ENCODE results near the gene NHLH1. TPM values are rescaled to one million over a fixed set of nuclear protein-coding genes. Genes with fewer than 3 reads are reported as not detected.

The NHLH1 gene
- total and polyA plus RNA-seq, 4 donors: 0.13 to 0.24 TPM; not detected in 2

- ATAC-seq (ENCODE audit: low FRiP score) (no peak), DNase-seq (no peak)
- intact Hi-C loops (cut with DNase I): no loop called here
- Histone ChIP-seq H3K27me3 (ENCODE audit: control insufficient read depth in 1 of 2, insufficient read depth in 2 of 2, low read length in 1 of 2) (no peaks in the 10 kb centered on the region), H3K27ac (ENCODE audit: low read depth in 1 of 2, low read length in 2 of 2) (no peak overlapping the region), H3K36me3 (ENCODE audit: control insufficient read depth in 1 of 2, insufficient read depth in 2 of 2, low read length in 1 of 2) (no peaks in the 10 kb centered on the region), H3K4me1 (ENCODE audit: control insufficient read depth in 1 of 2, insufficient read depth in 2 of 2, low read length in 2 of 2) (peaks cover 0 to 3% of the 10 kb centered on the region in 2 donors), H3K9me3 (ENCODE audit: control insufficient read depth, low read length) (no peaks in the 10 kb centered on the region), H3K4me3 (ENCODE audit: low read length in 2 of 2) (no peak overlapping the region)
- WGBS, 2 donors: 35 to 39% methylated on average over 2 of the region's 2 CpGs
Measured at GRCh38 chr1:160340866-160341265, 26.0 kb upstream of the NHLH1 start.

- Histone ChIP-seq H3K4me1 (ENCODE audit: control insufficient read depth in 1 of 2, insufficient read depth in 2 of 2, low read length in 2 of 2) (peaks cover 0 to 3% of the 10 kb centered on the region in 2 donors), H3K27ac (ENCODE audit: low read depth in 1 of 2, low read length in 2 of 2) (peak overlapping the region; percentile 28 to 73), H3K27me3 (ENCODE audit: control insufficient read depth in 1 of 2, insufficient read depth in 2 of 2, low read length in 1 of 2) (no peaks in the 10 kb centered on the region), H3K9me3 (ENCODE audit: control insufficient read depth, low read length) (no peaks in the 10 kb centered on the region), H3K4me3 (ENCODE audit: low read length in 2 of 2) (peak overlapping the region; percentile 79 to 94), H3K36me3 (ENCODE audit: control insufficient read depth in 1 of 2, insufficient read depth in 2 of 2, low read length in 1 of 2) (no peaks in the 10 kb centered on the region)
- ATAC-seq (ENCODE audit: low FRiP score) (no peak), DNase-seq (no peak)
- WGBS, 2 donors: 0% methylated on average over 7 of the region's 7 CpGs
- intact Hi-C loops (cut with DNase I): no loop called here
Measured at GRCh38 chr1:160342526-160342925, 24.3 kb upstream of the NHLH1 start.

- peak within 1 kb of the TSS; percentile 79 to 94 for H3K4me3 ChIP-seq (ENCODE audit: low read length in 2 of 2)
- H3K4me1 ChIP-seq (ENCODE audit: control insufficient read depth in 1 of 2, insufficient read depth in 2 of 2, low read length in 2 of 2): peaks cover 0 to 3% of the 10 kb centered on the region in 2 donors
- no peaks in the 10 kb centered on the region for H3K27me3 ChIP-seq (ENCODE audit: control insufficient read depth in 1 of 2, insufficient read depth in 2 of 2, low read length in 1 of 2)
- intact Hi-C loops (cut with DNase I): no loop called here
- WGBS, 2 donors: 0% methylated on average over 57 to 58 of the region's 58 CpGs
- H3K27ac ChIP-seq (ENCODE audit: low read depth in 1 of 2, low read length in 2 of 2): peak within 1 kb of the TSS; percentile 28 to 73
- ATAC-seq (ENCODE audit: low FRiP score) (peak; percentile 98), DNase-seq (peak; percentile 96)
- H3K36me3 ChIP-seq (ENCODE audit: control insufficient read depth in 1 of 2, insufficient read depth in 2 of 2, low read length in 1 of 2): no peaks in the 10 kb centered on the region
- H3K9me3 ChIP-seq (ENCODE audit: control insufficient read depth, low read length): no peaks in the 10 kb centered on the region
Measured at GRCh38 chr1:160342953-160343869, 23.7 kb upstream of the NHLH1 start, which contains the start of the genes COPA and NCSTN. COPA (minus strand) TSS chr1:160343250; CDS start chr1:160343170, 80 bp downstream. NCSTN (plus strand) TSS chr1:160343383; CDS start chr1:160343397, 14 bp downstream.

- no peaks in the 10 kb centered on the region for H3K9me3 ChIP-seq (ENCODE audit: control insufficient read depth, low read length)
- no peak overlapping the region for H3K27ac ChIP-seq (ENCODE audit: low read depth in 1 of 2, low read length in 2 of 2)
- intact Hi-C loops (cut with DNase I): no loop called here
- no peak for ATAC-seq (ENCODE audit: low FRiP score)
- H3K27me3 ChIP-seq (ENCODE audit: control insufficient read depth in 1 of 2, insufficient read depth in 2 of 2, low read length in 1 of 2): no peaks in the 10 kb centered on the region
- WGBS, 2 donors: 72 to 81% methylated on average over 3 of the region's 3 CpGs
- peak overlapping the region in 1 of 2 donors; percentile 94 for H3K4me3 ChIP-seq (ENCODE audit: low read length in 2 of 2)
- peaks cover 0 to 3% of the 10 kb centered on the region in 2 donors for H3K4me1 ChIP-seq (ENCODE audit: control insufficient read depth in 1 of 2, insufficient read depth in 2 of 2, low read length in 2 of 2)
- DNase-seq: no peak
- no peaks in the 10 kb centered on the region for H3K36me3 ChIP-seq (ENCODE audit: control insufficient read depth in 1 of 2, insufficient read depth in 2 of 2, low read length in 1 of 2)
Measured at GRCh38 chr1:160344241-160344640, 22.6 kb upstream of the NHLH1 start.

GRCh38 chr1:160344936-160345335 is 21.9 kb upstream of the NHLH1 start:
- DNase-seq (no peak), ATAC-seq (ENCODE audit: low FRiP score) (no peak)
- Histone ChIP-seq H3K36me3 (ENCODE audit: control insufficient read depth in 1 of 2, insufficient read depth in 2 of 2, low read length in 1 of 2) (peaks cover 0 to 4% of the 10 kb centered on the region in 2 donors), H3K27ac (ENCODE audit: low read depth in 1 of 2, low read length in 2 of 2) (no peak overlapping the region), H3K9me3 (ENCODE audit: control insufficient read depth, low read length) (no peaks in the 10 kb centered on the region), H3K27me3 (ENCODE audit: control insufficient read depth in 1 of 2, insufficient read depth in 2 of 2, low read length in 1 of 2) (no peaks in the 10 kb centered on the region), H3K4me3 (ENCODE audit: low read length in 2 of 2) (no peak overlapping the region), H3K4me1 (ENCODE audit: control insufficient read depth in 1 of 2, insufficient read depth in 2 of 2, low read length in 2 of 2) (peaks cover 0 to 3% of the 10 kb centered on the region in 2 donors)
- intact Hi-C loops (cut with DNase I): no loop called here
- 90 to 94% methylated on average over 6 of the region's 6 CpGs for WGBS, 2 donors

GRCh38 chr1:160346463-160346862 is 20.4 kb upstream of the NHLH1 start:
- no peaks in the 10 kb centered on the region for H3K4me1 ChIP-seq (ENCODE audit: control insufficient read depth in 1 of 2, insufficient read depth in 2 of 2, low read length in 2 of 2)
- H3K27me3 ChIP-seq (ENCODE audit: control insufficient read depth in 1 of 2, insufficient read depth in 2 of 2, low read length in 1 of 2): no peaks in the 10 kb centered on the region
- ATAC-seq (ENCODE audit: low FRiP score): no peak
- no peaks in the 10 kb centered on the region for H3K9me3 ChIP-seq (ENCODE audit: control insufficient read depth, low read length)
- H3K4me3 ChIP-seq (ENCODE audit: low read length in 2 of 2): no peak overlapping the region
- DNase-seq: no peak
- peaks cover 3 to 7% of the 10 kb centered on the region in 2 donors for H3K36me3 ChIP-seq (ENCODE audit: control insufficient read depth in 1 of 2, insufficient read depth in 2 of 2, low read length in 1 of 2)
- no peak overlapping the region for H3K27ac ChIP-seq (ENCODE audit: low read depth in 1 of 2, low read length in 2 of 2)
- intact Hi-C loops (cut with DNase I): no loop called here
- 85% methylated on average over 10 of the region's 10 CpGs for WGBS, 2 donors

GRCh38 chr1:160346958-160347357 is 19.9 kb upstream of the NHLH1 start:
- no peak overlapping the region for H3K4me3 ChIP-seq (ENCODE audit: low read length in 2 of 2)
- no peaks in the 10 kb centered on the region for H3K9me3 ChIP-seq (ENCODE audit: control insufficient read depth, low read length)
- no peak overlapping the region for H3K27ac ChIP-seq (ENCODE audit: low read depth in 1 of 2, low read length in 2 of 2)
- H3K27me3 ChIP-seq (ENCODE audit: control insufficient read depth in 1 of 2, insufficient read depth in 2 of 2, low read length in 1 of 2): no peaks in the 10 kb centered on the region
- intact Hi-C loops (cut with DNase I): no loop called here
- DNase-seq (no peak), ATAC-seq (ENCODE audit: low FRiP score) (no peak)
- no peaks in the 10 kb centered on the region for H3K4me1 ChIP-seq (ENCODE audit: control insufficient read depth in 1 of 2, insufficient read depth in 2 of 2, low read length in 2 of 2)
- peaks cover 3 to 7% of the 10 kb centered on the region in 2 donors for H3K36me3 ChIP-seq (ENCODE audit: control insufficient read depth in 1 of 2, insufficient read depth in 2 of 2, low read length in 1 of 2)
- 76 to 78% methylated on average over 4 of the region's 4 CpGs for WGBS, 2 donors

GRCh38 chr1:160351629-160352028 is 15.2 kb upstream of the NHLH1 start:
- DNase-seq (no peak), ATAC-seq (ENCODE audit: low FRiP score) (no peak)
- WGBS, 2 donors: 68 to 70% methylated on average over 4 of the region's 4 CpGs
- Histone ChIP-seq H3K9me3 (ENCODE audit: control insufficient read depth, low read length) (no peaks in the 10 kb centered on the region), H3K4me1 (ENCODE audit: control insufficient read depth in 1 of 2, insufficient read depth in 2 of 2, low read length in 2 of 2) (no peaks in the 10 kb centered on the region), H3K36me3 (ENCODE audit: control insufficient read depth in 1 of 2, insufficient read depth in 2 of 2, low read length in 1 of 2) (peaks cover 3 to 28% of the 10 kb centered on the region in 2 donors), H3K27me3 (ENCODE audit: control insufficient read depth in 1 of 2, insufficient read depth in 2 of 2, low read length in 1 of 2) (no peaks in the 10 kb centered on the region), H3K4me3 (ENCODE audit: low read length in 2 of 2) (no peak overlapping the region), H3K27ac (ENCODE audit: low read depth in 1 of 2, low read length in 2 of 2) (no peak overlapping the region)
- intact Hi-C loops (cut with DNase I): no loop called here

GRCh38 chr1:160352555-160352954 is 14.3 kb upstream of the NHLH1 start:
- DNase-seq (no peak), ATAC-seq (ENCODE audit: low FRiP score) (no peak)
- Histone ChIP-seq H3K9me3 (ENCODE audit: control insufficient read depth, low read length) (no peaks in the 10 kb centered on the region), H3K4me3 (ENCODE audit: low read length in 2 of 2) (no peak overlapping the region), H3K4me1 (ENCODE audit: control insufficient read depth in 1 of 2, insufficient read depth in 2 of 2, low read length in 2 of 2) (no peaks in the 10 kb centered on the region), H3K36me3 (ENCODE audit: control insufficient read depth in 1 of 2, insufficient read depth in 2 of 2, low read length in 1 of 2) (peaks cover 3 to 32% of the 10 kb centered on the region in 2 donors), H3K27ac (ENCODE audit: low read depth in 1 of 2, low read length in 2 of 2) (no peak overlapping the region), H3K27me3 (ENCODE audit: control insufficient read depth in 1 of 2, insufficient read depth in 2 of 2, low read length in 1 of 2) (no peaks in the 10 kb centered on the region)
- WGBS, 2 donors: 88 to 91% methylated on average over 8 of the region's 8 CpGs
- intact Hi-C loops (cut with DNase I): no loop called here
